Left lung (tissue), 10 donors: ENCODE measurements around the gene DLGAP1. TPM values are rescaled to one million over a fixed set of nuclear protein-coding genes. Genes with fewer than 3 reads are reported as not detected.

Source experiments
- ATAC-seq: fragments of 200-7000 bp; cut with Tn5 transposase; one replicate; pipeline ENCODE4 v1.9.1; 2020; ENCODE audit warnings: moderate library complexity
- DNase-seq, 4 donors: peaks; one replicate each; pipeline ENCODE4 v3.0.0-alpha.2; 2013 to 2020
- H3K27ac ChIP-seq, 2 donors: fragments of 200-600 bp; sonication (generic) in 1 of 2; one replicate each; pipeline versions ENCODE4 v1.5.0 to v1.8.0; 2020 to 2021
- H3K27me3 ChIP-seq, 2 donors: fragments of 200-600 bp; sonication (generic) in 1 of 2; one replicate each; pipeline versions ENCODE4 v1.5.0 to v1.8.0; 2020 to 2021
- H3K36me3 ChIP-seq, 2 donors: fragments of 200-600 bp; sonication (generic) in 1 of 2; one replicate each; pipeline versions ENCODE4 v1.5.0 to v1.8.0; 2020 to 2021
- H3K4me1 ChIP-seq, 2 donors: fragments of 200-600 bp; one replicate each; pipeline ENCODE4 v1.8.0; 2021
- H3K4me3 ChIP-seq, 2 donors: fragments of 200-600 bp; sonication (generic) in 1 of 2; one replicate each; pipeline versions ENCODE4 v1.5.0 to v1.8.0; 2020 to 2021; ENCODE audit warnings: mild to moderate bottlenecking in 1 of 2
- H3K9me3 ChIP-seq, 2 donors: fragments of 200-600 bp; sonication (generic) in 1 of 2; one replicate each; pipeline versions ENCODE4 v1.5.0 to v1.8.0; 2020 to 2021
- CTCF ChIP-seq, 2 donors: fragments of 200-600 bp; sonication (generic) in 1 of 2; IDR thresholded peaks; one replicate each; pipeline versions ENCODE4 v1.5.0 to v1.8.0; 2021; ENCODE audit warnings: antibody characterized with exemption in 2 of 2
- intact Hi-C, 2 donors: fragments of 100-400 bp; cut with DNase I; formaldehyde crosslinking; loops; one replicate each; pipeline versions ENCODE4 v1.11.2 to v1.14.2; 2022
- polyA plus RNA-seq, 6 donors: library from polyadenylated mRNA; unstranded; fragments of 120-200 nt; gene quantifications; one replicate each; pipeline ENCODE4 v1.2.1, GENCODE V29; 2013; ENCODE audit not compliant: insufficient read length in 6 of 6
- total RNA-seq, 2 donors: library from RNA; stranded (reverse); fragmentation: NEBNext Ultra II Directional; extraction: Animal tissue kit (Norgen Biotek cat#: 25700); gene quantifications; one replicate each; pipeline ENCODE4 v1.2.1, GENCODE V29; 2021
- donor health status: DM: no; HTN: yes; CAD: no.
- donor health status: DM: no; HTN: no; CAD: no.

The DLGAP1 gene
- total and polyA plus RNA-seq, 8 donors = 1.6 to 4.0 (median 2.1) TPM

- Histone ChIP-seq H3K9me3 (no peaks in the 10 kb centered on the region), H3K27me3 (no peaks in the 10 kb centered on the region), H3K4me3 (no peak overlapping the region), H3K4me1 (no peaks in the 10 kb centered on the region), H3K27ac (no peak overlapping the region), H3K36me3 (no peaks in the 10 kb centered on the region)
- DNase-seq = no peak
- intact Hi-C loops = no loop called here
- no peak for ATAC-seq
- TF ChIP-seq CTCF (IDR thresholded peaks at IDR 0.05) = no peak
Measured at GRCh38 chr18:4399929-4400328, 55.2 kb downstream of the DLGAP1 start.

- Histone ChIP-seq H3K36me3 (no peaks in the 10 kb centered on the region), H3K27ac (no peak overlapping the region), H3K9me3 (no peaks in the 10 kb centered on the region), H3K27me3 (no peaks in the 10 kb centered on the region), H3K4me1 (no peaks in the 10 kb centered on the region), H3K4me3 (no peak overlapping the region)
- no peak for TF ChIP-seq CTCF (IDR thresholded peaks at IDR 0.05)
- DNase-seq (no peak), ATAC-seq (no peak)
- intact Hi-C loops = no loop called here
Measured at GRCh38 chr18:4394700-4395099, 60.4 kb downstream of the DLGAP1 start.

GRCh38 chr18:4391859-4392258, 63.2 kb downstream of the DLGAP1 start:
- no peaks in the 10 kb centered on the region for H3K9me3 ChIP-seq
- H3K4me3 ChIP-seq = no peak overlapping the region
- no peaks in the 10 kb centered on the region for H3K4me1 ChIP-seq
- intact Hi-C loops = no loop called here
- H3K27ac ChIP-seq = no peak overlapping the region
- no peaks in the 10 kb centered on the region for H3K27me3 ChIP-seq
- TF ChIP-seq CTCF (IDR thresholded peaks at IDR 0.05) = no peak
- ATAC-seq = no peak
- DNase-seq = no peak
- no peaks in the 10 kb centered on the region for H3K36me3 ChIP-seq

GRCh38 chr18:4385876-4386275, 69.2 kb downstream of the DLGAP1 start:
- Histone ChIP-seq H3K4me3 (no peak overlapping the region), H3K27ac (no peak overlapping the region), H3K27me3 (no peaks in the 10 kb centered on the region), H3K36me3 (no peaks in the 10 kb centered on the region), H3K9me3 (no peaks in the 10 kb centered on the region), H3K4me1 (no peaks in the 10 kb centered on the region)
- TF ChIP-seq CTCF (IDR thresholded peaks at IDR 0.05) = no peak
- DNase-seq (peak in 2 of 4 donors; percentile 60 to 70), ATAC-seq (no peak)
- intact Hi-C loops = no loop called here

GRCh38 chr18:4384932-4385331, 70.2 kb downstream of the DLGAP1 start:
- Histone ChIP-seq H3K4me3 (no peak overlapping the region), H3K27me3 (no peaks in the 10 kb centered on the region), H3K36me3 (no peaks in the 10 kb centered on the region), H3K27ac (no peak overlapping the region), H3K9me3 (no peaks in the 10 kb centered on the region), H3K4me1 (no peaks in the 10 kb centered on the region)
- intact Hi-C loops = no loop called here
- peak in 2 of 4 donors; percentile 10 to 12 for DNase-seq
- ATAC-seq = no peak
- no peak for TF ChIP-seq CTCF (IDR thresholded peaks at IDR 0.05)
